Stimulated activated CD4-positive, alpha-beta T cell treated with anti-CD3 and anti-CD28 coated beads, Interleukin-4, amount 100 ng/mL, for 24 hours (primary cell): ENCODE measurements around the gene TNNI3.

ENCODE experiments used
- DNase-seq: peaks from one replicate; pipeline ENCODE4 v3.0.0-alpha.2; 2020

The TNNI3 gene

GRCh38 chr19:55157064-55157908 lies at the start of gene TNNI3:
Gene TNNI3 (minus strand): TSS chr19:55157732. CDS start chr19:55157589, 143 bp downstream.
- no peak for DNase-seq

GRCh38 chr19:55206664-55207500 lies 49.4 kb upstream of the TNNI3 start:
- peak; percentile 43 for DNase-seq

GRCh38 chr19:55202199-55202598 lies 44.7 kb upstream of the TNNI3 start:
- peak; percentile 12 for DNase-seq

GRCh38 chr19:55199620-55200204 lies 42.2 kb upstream of the TNNI3 start:
- no peak for DNase-seq

- no peak for DNase-seq
Measured at GRCh38 chr19:55198651-55199050, 41.1 kb upstream of the TNNI3 start.

- DNase-seq = no peak
Measured at GRCh38 chr19:55197528-55197927, 40.0 kb upstream of the TNNI3 start.

GRCh38 chr19:55196803-55197202 lies 39.3 kb upstream of the TNNI3 start:
- DNase-seq = no peak

GRCh38 chr19:55193481-55193880 lies 35.9 kb upstream of the TNNI3 start:
- DNase-seq = no peak

GRCh38 chr19:55189403-55189835 lies 31.9 kb upstream of the TNNI3 start:
- no peak for DNase-seq

- DNase-seq = no peak
Measured at GRCh38 chr19:55188625-55189024, 31.1 kb upstream of the TNNI3 start.

- DNase-seq = no peak
Measured at GRCh38 chr19:55186080-55186479, 28.5 kb upstream of the TNNI3 start.

GRCh38 chr19:55181740-55182139 lies 24.2 kb upstream of the TNNI3 start:
- DNase-seq = no peak

GRCh38 chr19:55179606-55180484 lies 22.3 kb upstream of the TNNI3 start, which contains the start of gene SYT5:
Gene SYT5 (minus strand): TSS chr19:55180289. CDS start chr19:55179041, 1,248 bp downstream.
- DNase-seq = peak; percentile 63

- DNase-seq = peak; percentile 91
Measured at GRCh38 chr19:55178781-55179599, 21.5 kb upstream of the TNNI3 start.

- no peak for DNase-seq
Measured at GRCh38 chr19:55176076-55176475, 18.5 kb upstream of the TNNI3 start.

- no peak for DNase-seq
Measured at GRCh38 chr19:55175117-55175867, 17.8 kb upstream of the TNNI3 start.

- no peak for DNase-seq
Measured at GRCh38 chr19:55174425-55175116, 17.0 kb upstream of the TNNI3 start.

GRCh38 chr19:55173714-55174409 lies 16.3 kb upstream of the TNNI3 start:
- peak; percentile 40 for DNase-seq

GRCh38 chr19:55173186-55173713 lies 15.7 kb upstream of the TNNI3 start:
- no peak for DNase-seq
